Measurements from ENCODE around the gene GPD2.

DNA sequence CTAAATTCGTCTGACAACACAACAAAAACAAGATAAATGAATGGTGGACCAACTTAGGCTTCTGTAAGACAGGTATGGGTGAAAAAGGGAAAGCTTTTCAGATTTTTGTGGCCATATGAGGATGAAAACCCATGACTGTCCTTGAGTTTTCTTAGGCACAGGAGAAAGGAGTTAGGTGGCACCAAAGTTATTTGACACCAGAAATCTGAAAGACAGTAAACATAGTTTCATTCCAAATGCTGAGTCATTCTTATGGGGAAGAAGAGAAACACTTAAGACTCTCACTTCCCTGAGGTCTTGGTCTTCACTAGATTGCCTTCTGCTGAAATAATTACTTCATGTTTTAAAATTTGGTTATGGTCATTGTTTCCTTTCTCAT, 5.2 kb upstream of the GPD2 start:
- no peak for TF ChIP-seq POLR2AphosphoS5 (IDR thresholded peaks at IDR 0.05)
- TF ChIP-seq, protein P1, sequence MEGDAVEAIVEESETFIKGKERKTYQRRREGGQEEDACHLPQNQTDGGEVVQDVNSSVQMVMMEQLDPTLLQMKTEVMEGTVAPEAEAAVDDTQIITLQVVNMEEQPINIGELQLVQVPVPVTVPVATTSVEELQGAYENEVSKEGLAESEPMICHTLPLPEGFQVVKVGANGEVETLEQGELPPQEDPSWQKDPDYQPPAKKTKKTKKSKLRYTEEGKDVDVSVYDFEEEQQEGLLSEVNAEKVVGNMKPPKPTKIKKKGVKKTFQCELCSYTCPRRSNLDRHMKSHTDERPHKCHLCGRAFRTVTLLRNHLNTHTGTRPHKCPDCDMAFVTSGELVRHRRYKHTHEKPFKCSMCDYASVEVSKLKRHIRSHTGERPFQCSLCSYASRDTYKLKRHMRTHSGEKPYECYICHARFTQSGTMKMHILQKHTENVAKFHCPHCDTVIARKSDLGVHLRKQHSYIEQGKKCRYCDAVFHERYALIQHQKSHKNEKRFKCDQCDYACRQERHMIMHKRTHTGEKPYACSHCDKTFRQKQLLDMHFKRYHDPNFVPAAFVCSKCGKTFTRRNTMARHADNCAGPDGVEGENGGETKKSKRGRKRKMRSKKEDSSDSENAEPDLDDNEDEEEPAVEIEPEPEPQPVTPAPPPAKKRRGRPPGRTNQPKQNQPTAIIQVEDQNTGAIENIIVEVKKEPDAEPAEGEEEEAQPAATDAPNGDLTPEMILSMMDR (IDR thresholded peaks at IDR 0.05), result no peak
- no peak for TF ChIP-seq POLR2A (IDR thresholded peaks at IDR 0.05)
